DMS 273 (cell line): Measurements from ENCODE around the gene RAB20.

ENCODE experiments used
- DNase-seq: peaks from one replicate; lab custom pipeline; 2025; ENCODE audit not compliant: unreplicated experiment; lab: John Stamatoyannopoulos, UW

Gene RAB20

GRCh38 chr13:110531671-110532083, 29.8 kb downstream of the RAB20 start:
- no peak for DNase-seq

- no peak for DNase-seq
Measured at GRCh38 chr13:110531100-110531499, 30.4 kb downstream of the RAB20 start.

- DNase-seq, result no peak
Measured at GRCh38 chr13:110529522-110530311, 31.8 kb downstream of the RAB20 start.

- no peak for DNase-seq
Measured at GRCh38 chr13:110528911-110529310, 32.6 kb downstream of the RAB20 start.

- DNase-seq, result no peak
Measured at GRCh38 chr13:110528371-110528770, 33.2 kb downstream of the RAB20 start.

GRCh38 chr13:110525328-110526319, 35.9 kb downstream of the RAB20 start:
- DNase-seq, result peak; percentile 18

GRCh38 chr13:110524541-110525257, 36.8 kb downstream of the RAB20 start:
- DNase-seq, result peak; percentile 60

- DNase-seq, result no peak
Measured at GRCh38 chr13:110523838-110524540, 37.5 kb downstream of the RAB20 start.

GRCh38 chr13:110523180-110523579, 38.3 kb downstream of the RAB20 start:
- no peak for DNase-seq

- no peak for DNase-seq
Measured at GRCh38 chr13:110522721-110523120, 38.8 kb downstream of the RAB20 start.

- no peak for DNase-seq
Measured at GRCh38 chr13:110521946-110522345, 39.6 kb downstream of the RAB20 start.

GRCh38 chr13:110521296-110521680, 40.2 kb downstream of the RAB20 start:
- peak; percentile 20 for DNase-seq

- peak; percentile 20 for DNase-seq
Measured at GRCh38 chr13:110520431-110521295, 40.9 kb downstream of the RAB20 start.

GRCh38 chr13:110519506-110519905, 42.0 kb downstream of the RAB20 start:
- DNase-seq, result no peak

- DNase-seq, result no peak
Measured at GRCh38 chr13:110519046-110519445, 42.5 kb downstream of the RAB20 start.

- DNase-seq, result no peak
Measured at GRCh38 chr13:110518571-110518970, 43.0 kb downstream of the RAB20 start.

- DNase-seq, result no peak
Measured at GRCh38 chr13:110518226-110518525, 43.3 kb downstream of the RAB20 start.

GRCh38 chr13:110517505-110518225, 43.9 kb downstream of the RAB20 start:
- no peak for DNase-seq

- no peak for DNase-seq
Measured at GRCh38 chr13:110516500-110516899, 45.0 kb downstream of the RAB20 start.
